ENCODE data around the gene ALDH1B1.

The ALDH1B1 gene

DNA sequence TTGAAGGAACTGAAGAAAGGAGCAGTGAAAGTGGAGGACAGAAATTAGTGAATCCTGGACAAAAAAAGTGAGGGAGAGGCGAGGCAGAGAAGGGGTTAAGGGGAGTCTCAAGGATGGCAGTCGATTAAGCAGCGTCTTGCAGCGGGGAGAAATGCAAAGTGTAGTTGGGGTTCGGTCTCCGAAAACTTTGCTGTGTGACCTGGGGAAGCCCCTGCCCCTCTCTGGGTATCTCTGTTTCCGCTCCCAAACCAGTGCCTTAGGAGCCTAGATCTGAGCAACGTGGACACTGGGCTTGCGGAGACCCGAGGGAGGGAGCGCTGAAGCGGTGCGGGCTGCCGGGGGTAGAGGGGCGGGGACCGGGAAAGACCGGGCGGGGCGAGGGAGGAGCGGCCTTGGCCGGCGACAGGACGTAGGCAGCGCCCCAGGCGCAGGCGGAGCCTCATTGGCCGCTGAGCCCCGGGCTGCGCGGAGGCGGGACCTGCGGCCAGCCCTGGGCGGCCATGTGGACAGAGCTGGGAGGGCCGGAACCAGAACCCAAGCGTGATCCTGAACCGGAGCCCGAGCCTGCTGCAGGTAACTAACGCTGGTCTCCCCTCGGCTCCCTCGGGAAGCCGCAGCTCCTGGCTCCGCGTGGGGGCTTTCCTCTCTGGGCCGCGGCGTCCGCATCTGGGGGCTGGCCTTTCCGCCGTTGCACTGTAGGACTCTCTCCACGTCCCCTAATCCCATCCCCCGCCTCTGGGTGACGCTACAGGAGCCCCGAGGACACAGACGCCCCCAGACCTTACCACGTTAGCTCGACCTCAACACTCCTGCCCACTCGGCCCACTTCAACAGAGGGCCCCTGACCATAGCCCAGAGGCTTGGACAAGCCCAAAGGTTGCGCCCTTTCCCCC lies at the start of gene ALDH1B1:
TSS of gene ALDH1B1 (plus strand) at position 468 of the 893 bp plus-strand sequence. CDS start 3,047 bp downstream, outside the sequence.
- peak; percentile 94 for DNase-seq (ENCODE audit: low spot score)

DNA sequence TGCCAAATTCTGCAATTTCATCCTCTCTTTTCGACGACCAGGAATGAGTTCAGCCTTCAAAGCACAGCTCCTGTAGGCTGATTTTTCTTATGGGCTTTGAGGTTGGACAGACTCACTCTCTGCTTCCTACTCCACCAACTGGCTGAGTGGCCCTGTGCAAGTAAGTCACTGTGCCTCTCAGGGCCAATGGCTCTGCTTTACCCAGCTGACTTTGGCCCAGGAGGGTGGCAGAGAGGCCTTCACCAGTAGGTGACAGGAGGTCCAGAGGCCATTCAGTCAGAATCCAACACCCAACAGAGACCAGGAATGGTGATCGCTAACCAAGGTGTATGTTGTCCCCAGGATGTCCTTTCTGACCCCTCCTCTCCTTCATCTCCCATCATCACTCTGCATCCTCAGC lies 49.5 kb upstream of the ALDH1B1 start:
- DNase-seq (ENCODE audit: low spot score): no peak

DNA sequence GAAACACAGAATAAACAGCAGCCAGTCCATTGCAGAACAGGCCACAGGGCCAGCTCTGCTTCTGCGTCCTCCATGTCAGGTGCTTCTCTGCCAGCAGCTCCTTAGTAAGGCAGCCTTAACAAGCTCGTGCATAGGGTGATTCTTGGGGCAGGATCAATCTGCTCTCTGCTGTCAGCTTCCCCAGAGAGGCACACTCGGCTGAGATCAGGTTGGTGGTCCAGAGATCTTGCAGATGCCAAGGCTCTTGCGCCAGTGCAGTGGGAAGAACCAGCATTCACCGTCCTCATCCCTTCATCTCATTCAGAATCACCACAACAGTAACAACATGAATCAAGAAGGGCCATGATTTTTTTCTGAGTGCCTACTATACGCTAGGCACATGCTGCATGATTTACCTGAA lies 49.0 kb upstream of the ALDH1B1 start:
- DNase-seq (ENCODE audit: low spot score): no peak

DNA sequence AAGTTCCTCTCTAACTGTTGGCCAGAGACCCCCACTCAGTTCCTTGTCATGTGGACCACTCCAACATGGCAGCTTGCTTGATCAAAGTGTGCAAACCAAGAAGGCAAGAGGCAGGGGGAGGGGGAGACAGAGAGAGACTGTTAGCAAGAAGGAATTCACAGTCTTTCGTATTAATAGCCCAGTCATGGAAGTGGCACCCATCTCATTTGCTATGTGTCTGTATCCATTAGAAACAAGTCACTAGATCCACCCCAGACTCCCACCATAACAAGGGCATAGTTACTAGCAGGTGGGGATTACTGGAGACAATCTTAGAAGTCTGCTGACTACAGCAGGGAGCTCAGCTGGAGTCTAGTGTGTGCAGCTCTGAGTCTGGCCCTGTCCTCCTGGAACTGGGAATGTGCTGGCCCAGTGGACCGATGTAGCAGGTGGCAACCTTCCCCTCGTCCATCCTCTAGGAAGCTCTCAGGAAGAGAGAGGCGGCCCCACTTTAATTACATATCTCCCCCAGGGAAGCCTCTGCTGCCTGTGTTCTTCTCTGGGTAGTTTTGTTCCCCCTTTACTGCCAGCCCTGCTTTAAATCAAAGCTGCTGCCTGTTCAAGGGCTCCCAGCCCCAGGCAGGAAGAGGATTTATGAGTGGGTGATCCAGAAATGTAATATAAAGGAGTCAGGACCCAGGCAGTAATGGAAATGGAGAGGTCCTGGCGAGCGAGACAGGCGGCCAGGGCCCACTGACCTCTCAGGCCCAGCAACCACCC lies 47.8 kb upstream of the ALDH1B1 start:
- no peak for DNase-seq (ENCODE audit: low spot score)

DNA sequence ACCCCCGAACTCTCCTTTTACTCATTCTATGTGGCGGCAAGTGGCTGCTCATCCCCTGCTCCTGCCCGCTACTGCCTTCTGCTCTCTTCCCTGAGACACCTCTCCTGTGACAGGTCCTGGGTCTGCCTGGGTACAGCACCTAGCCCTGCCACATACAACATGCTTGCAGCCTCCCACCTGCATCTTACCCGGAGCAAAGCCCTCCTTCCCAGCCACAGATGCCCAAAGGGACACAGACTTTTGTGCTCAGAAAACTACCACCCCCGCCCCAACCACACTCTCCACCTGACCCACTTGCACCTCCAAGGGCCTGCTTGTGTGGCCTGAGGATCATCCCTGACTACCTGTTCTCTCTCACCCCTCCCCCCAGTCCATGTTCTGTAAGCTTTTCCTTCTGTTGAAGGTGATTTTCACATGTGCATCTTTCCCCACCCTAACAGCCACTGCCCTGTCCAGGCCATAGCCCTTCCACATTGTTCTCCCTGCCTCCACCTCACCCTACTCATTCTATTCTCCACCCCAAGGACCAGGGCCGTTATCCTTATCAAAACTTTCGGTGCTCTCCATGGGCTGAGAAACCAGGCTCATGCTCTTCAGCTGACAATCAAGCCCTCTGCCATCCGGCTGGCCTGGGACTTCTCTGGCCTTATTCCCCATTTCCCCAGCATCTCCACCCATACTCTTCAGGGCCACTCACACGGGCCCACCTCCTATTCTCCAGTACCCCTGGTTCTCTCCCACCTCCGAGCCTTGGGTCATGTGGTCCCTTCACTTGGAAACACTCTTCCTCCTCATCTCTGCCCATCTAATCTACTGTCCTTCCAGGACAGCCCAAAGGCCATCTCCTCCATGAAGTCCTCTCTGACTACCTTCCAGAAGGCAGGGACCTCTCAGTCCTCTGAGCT lies 46.4 kb upstream of the ALDH1B1 start:
- no peak for DNase-seq (ENCODE audit: low spot score)

DNA sequence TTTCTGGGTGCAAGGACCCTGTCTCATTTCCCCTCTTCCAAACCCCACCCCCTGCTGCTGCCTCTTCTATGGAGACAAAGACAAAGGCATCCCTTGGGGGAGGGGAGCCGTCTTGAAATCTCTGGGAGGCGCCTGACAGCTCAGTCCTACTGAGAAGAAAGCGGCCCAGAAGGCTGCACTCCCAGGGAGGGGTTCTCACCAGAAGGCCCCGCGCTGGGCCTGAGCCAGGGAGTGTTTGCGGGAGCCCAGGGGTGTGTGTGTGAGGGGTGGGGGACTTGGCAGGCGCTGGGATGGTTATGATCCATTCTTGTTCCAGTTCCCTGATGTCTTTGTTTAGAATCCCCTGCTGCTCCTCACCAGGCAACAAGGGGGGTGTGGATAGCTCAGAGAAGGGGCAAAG lies 45.7 kb upstream of the ALDH1B1 start:
- DNase-seq (ENCODE audit: low spot score): no peak

DNA sequence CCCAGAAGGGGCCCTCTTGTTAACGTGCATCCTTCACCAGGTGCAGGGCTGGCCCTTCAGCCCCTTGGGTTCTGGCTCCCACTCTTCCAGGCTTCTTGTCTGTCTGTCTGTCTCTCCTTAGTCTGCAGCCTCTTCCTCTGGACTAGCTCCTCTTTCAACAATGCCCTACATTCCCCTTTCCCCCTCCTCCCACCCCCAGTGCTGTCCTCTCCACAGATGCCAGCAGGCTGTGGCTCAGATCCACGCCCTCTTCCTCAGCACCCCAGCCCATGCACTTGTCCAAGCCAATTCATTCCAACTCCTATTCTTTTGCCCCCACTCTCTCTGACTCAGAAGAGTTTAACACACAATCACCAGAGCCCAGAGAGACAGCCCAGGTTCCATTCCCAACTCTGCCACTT lies 45.2 kb upstream of the ALDH1B1 start:
- DNase-seq (ENCODE audit: low spot score): no peak

DNA sequence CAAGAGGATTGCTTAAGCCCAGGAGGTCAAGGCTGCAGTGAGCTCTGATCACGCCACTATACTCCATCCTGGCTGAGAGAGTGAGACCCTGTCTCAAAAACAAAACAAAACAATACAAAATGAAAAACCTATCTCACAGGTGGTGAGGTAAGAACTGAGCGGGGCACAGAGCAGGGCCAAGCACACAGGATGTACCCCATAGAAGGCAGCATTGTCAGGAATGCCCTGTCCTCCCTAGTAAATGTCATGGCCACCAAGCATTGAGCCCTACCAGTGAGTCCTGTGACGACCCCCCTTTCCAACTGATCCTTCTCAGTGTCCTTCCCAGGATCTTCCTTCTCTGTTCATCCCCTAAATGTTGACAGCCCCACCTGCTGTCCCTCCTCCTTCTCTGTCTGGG lies 44.6 kb upstream of the ALDH1B1 start:
- no peak for DNase-seq (ENCODE audit: low spot score)

DNA sequence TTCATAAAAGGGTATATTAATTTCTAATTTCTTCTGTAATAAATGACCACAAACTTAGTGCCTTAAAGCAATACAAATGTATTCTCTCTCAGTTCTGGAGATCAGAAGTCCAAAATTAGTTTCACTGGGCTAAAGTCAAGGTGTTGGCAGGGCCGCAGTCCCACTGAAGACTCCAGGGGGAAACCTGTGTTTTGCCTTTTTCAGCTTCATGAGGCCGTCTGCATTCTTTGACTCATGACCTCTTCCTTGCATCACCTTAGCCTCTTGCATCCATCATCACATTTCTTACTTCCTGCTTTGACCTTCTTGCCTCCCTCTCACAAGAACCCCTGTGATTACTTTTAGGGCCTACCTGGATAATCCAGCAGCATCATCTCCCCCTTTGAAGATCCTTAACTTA lies 42.0 kb upstream of the ALDH1B1 start:
- DNase-seq (ENCODE audit: low spot score): no peak

DNA sequence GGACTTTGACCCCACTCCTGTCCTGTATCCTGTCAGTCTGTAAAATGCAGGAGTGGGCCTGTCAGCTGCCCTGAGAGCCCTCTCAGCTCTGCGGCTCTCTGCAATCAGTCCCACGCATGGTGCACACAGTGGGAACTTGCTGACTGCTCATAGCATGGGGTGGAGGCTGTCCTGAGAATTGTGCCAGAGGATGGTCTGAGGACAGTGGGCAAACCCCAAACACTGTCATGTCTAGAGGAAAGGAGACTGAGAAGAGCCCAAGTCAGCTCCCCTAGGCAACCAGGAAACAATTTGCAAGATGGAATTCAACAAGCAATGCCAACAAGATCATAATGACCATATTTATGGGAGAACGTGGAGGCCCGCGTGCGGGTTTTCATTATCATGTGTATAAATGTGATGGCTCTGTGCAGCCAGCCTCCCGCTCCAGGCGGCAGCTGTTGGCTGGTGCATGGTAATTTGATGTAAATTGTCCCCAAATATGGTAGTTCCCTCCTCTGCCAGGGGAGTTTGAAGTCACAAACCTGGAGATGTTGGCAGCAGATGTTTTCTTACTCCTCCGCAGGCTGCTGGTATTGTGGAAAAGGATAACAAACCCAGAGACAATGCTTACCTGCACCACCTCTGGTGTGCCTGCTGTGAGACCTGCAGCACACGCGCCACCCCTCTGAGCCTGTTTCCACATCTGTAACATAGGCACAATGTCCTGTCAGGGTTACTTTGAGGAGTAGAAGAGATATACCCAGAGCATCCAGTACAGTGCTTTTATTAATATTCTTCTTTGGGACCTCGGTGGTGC lies 39.8 kb upstream of the ALDH1B1 start:
- DNase-seq (ENCODE audit: low spot score): no peak

DNA sequence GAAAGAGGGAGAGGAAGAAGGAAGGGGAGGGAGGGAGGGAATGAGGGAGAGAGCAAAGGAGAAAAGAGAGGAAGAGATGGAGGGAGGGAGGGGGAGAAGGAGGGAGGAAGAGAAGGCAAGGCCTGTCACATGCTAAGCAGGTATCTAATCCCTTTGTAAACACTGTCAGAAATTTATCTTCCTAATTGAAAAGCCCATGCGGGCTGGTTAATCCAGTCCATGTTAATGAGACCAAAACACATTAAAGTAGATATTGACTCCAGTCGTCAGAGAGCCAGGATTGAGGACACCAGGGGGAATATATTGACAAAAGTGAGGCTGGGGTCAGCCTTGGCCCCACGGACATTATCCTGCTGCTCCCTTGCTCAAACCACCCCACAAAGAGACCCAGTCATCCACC lies 37.4 kb upstream of the ALDH1B1 start:
- DNase-seq (ENCODE audit: low spot score): peak; percentile 51

DNA sequence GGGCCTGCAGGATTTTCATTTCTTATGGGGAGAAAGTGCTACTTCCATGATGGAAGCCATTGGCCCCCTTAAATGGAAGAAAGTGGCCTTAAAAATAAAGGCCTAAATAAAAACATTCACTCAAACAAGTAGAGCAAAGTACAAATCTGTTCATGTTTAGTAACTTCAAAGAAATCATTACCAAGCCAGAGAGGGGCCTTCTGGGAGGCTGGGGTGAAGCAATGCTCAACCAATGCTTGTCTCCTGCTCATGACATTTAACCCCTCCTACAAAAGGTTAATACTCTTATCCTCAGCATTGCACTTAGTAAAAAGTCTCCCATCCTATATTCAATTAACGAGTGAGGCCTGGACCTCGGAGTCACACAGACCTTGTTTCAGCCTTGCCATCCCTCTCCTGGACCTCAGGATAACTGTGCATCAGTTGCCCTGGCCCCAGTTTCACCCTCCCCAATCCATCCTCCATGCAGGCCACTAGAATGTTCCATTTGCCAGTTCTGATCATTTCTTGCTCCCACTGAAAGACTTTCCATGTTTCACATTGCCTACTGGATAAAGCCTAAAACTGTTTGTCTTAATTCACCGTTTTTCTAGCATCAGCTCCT lies 36.9 kb upstream of the ALDH1B1 start:
- DNase-seq (ENCODE audit: low spot score): no peak

DNA sequence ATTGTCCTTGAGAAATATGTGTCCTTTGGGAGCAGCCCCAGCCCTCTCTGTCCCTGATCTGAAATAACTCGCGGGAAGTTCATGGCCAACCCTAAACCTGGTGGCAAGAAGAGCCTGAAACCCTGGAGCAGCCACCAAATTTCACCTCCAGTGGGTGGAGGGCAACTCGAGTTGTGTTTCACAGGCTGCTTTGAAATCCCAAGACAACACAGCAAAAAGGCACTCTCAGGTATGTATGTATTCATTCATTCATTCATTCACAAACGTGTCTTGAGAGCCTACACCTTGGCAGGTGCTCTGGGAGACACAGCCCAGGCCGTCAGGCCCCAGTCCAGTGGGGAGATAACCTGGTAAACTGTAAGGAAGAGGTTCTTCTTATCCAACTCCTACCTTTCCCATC lies 35.7 kb upstream of the ALDH1B1 start:
- no peak for DNase-seq (ENCODE audit: low spot score)

DNA sequence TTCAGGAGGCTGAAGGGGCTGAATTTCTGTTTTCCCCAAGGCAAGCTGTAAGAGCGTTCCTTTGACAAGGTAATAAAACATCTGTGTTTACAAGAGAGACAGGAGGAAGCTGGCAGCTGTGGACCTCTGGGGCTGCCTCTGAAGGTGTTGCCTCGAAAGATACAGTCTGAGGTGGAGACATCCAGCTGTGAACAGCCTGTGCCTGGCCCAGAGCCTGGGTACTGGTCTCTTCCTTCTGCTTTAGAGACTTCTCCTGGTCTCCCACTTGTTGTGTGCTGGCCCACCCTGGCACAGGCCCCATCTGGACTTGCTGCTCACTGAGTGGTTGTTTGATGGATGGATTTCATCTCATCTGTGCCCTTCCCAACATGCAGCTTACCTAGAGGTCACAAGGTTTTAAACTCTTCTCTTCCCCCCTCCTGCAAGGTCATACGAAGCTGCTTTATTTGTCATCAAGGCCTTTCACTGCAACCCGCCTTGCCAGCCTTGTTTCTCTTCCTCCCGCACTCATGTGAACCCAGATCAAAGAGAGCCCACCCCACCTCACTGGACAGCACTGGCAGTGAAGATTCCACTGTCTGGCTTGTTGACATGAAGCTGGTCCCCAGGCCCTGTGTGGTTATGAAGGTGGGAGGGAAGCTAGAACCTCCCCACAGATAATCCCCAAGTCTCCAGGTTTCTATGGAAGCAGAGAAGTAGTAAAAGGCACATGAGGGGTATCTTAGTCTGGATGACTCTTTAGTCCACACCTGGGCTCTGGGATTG lies 35.0 kb upstream of the ALDH1B1 start:
- no peak for DNase-seq (ENCODE audit: low spot score)

DNA sequence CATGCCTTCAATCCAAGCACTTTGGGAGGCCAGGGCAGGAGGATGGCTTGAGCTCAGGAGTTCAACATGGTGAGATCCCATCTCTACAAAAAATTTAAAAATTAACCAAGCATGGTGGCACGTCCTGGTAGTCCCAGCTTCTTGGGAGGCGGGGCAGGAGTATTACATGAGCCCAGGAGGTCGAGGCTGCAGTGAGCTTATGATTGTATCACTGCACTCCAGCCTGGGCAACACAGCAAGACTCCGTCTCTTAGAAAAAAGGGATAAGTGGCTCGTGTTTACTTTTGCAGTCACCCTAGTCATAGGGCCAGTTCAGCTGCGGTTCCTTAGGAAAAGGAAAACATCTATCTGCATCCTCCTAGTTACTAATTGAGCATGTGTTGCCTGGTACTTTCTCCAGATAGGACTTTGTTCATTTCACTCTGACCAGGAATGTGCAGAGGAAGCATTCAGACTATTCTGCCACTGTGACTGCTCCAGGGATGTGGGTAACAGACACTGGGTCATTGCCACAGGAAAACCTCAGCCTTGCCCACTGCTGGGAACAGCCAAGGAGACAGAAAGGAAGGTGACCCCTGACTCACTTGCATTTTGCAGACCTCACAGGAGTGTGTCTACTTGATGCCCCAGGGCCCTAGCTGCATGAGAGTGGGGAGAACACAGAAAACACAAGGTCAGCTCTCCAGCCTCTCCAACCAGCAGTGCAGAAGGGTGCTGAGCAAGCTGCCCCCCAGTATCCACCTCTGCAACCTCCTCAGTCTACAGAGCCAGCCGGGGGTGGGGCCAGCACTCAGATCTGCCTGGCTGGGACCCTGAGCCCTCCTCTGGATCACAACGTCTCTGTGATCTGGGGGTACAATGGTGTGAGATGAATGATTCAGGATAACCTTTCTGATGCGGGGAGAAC lies 33.9 kb upstream of the ALDH1B1 start:
- no peak for DNase-seq (ENCODE audit: low spot score)

DNA sequence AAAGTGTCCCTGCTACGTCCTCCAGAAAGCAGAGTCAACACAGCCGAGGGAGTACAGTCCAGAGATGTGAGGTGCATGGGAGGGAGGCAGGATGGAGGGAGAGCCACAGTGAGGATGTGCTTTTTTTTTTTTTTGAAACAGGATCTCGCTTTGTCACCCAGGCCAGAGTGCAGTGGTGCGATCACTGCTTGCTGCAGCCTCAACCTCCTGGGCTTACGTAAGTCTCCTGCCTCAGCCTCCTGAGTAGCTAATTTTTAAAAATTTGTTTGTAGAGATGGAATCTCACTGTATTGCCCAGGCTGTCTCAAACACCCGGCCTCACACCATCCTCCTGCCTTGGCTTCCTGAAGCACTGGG lies 33.2 kb upstream of the ALDH1B1 start:
- DNase-seq (ENCODE audit: low spot score): no peak

DNA sequence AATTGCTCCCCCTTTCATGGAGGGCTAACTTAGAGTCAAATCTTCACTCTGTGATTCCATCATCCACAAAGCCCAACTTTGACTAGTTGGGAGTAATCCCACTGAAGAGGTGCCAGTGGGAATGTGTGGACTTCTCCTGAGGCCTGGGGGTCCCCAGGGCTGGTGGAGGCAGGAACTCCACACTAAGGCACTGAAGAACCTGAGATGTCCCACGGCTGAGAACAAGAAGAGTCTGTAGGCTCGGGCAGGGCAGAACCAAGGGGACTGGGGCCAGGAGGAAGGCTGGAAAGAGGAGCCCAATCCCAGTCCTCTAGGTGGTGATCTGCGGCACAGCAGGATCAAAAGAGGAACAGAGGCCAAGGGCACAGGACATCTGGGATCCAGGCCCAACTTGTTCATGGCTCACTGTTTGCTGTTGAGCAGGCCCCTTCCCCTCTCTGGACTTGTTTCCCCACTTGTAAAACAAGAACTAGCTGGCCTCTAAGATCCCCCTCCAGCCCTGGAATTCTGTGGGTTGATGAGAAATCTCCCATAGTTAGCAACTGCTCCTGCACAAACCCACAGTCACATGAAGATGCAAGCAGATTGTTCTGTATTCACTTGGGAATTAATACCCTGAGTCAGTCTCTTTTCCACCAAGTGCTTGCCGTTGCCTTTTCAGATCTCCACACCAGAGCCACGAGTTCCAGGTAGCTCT lies 32.7 kb upstream of the ALDH1B1 start:
- no peak for DNase-seq (ENCODE audit: low spot score)

DNA sequence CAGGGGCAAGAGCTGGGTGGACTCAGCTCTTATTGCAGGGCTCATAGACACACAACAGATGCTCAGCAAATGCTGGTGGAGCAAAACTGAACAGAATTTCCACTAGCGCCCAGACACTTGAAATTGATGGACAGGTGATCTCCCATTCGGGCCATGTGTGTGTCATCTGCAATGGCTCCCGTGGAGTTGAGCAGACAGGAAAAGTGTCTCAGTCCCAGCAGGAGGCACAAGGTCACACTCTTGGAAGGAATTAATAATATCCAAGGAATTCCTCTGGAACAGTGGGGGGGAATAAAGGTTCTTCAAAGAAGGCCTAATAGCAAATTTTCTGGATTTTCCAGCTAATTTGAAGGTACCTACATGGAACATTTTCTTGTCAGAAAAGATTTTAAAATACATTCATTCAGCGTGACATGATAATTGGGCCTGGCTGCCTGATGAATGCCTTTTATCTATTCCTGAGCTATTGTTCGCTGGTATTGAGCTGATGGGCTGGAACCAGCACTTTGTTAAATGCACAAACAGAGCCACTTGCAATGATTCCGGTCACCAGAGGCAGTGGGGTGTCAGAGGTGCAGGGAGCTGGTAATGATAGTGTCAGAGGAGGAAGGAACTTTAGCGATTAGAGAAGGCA lies 31.5 kb upstream of the ALDH1B1 start:
- DNase-seq (ENCODE audit: low spot score): no peak
